Ascending aorta (tissue), 2 donors: Measurements from ENCODE around the gene CRB3. TPM values are rescaled to one million over a fixed set of nuclear protein-coding genes. Genes with fewer than 3 reads are reported as not detected.

Experiments used
- DNase-seq, 2 donors: peaks; one replicate each; pipeline ENCODE4 v3.0.0-alpha.2; 2019; ENCODE audit warnings: low spot score in 2 of 2
- H3K27ac ChIP-seq, 2 donors: fragments of 200-600 bp; sonication (generic); one replicate each; pipeline ENCODE4 v1.5.1; 2016 to 2017; ENCODE audit warnings: mild to moderate bottlenecking in 1 of 2
- H3K27me3 ChIP-seq: fragments of 200-600 bp; sonication (generic); one replicate; pipeline ENCODE4 v1.5.1; 2017
- H3K36me3 ChIP-seq, 2 donors: fragments of 200-600 bp; sonication (generic); one replicate each; pipeline ENCODE4 v1.5.1; 2016
- H3K4me1 ChIP-seq, 2 donors: fragments of 200-600 bp; sonication (generic); one replicate each; pipeline ENCODE4 v1.5.1; 2016 to 2017; ENCODE audit warnings: mild to moderate bottlenecking in 1 of 2
- H3K4me3 ChIP-seq, 2 donors: fragments of 200-600 bp; sonication (generic); one replicate each; pipeline ENCODE4 v1.5.1; 2016 to 2017; ENCODE audit warnings: mild to moderate bottlenecking in 1 of 2
- H3K9me3 ChIP-seq, 2 donors: fragments of 200-600 bp; sonication (generic); one replicate each; pipeline ENCODE4 v1.5.1; 2016
- intact Hi-C: fragments of 100-400 bp; cut with DNase I; formaldehyde crosslinking; loops from one replicate; pipeline ENCODE4 v1.15.1; 2023
- total RNA-seq: library from RNA; depleted of rRNA; stranded (reverse); fragments of >200 nt; gene quantifications from one replicate; pipeline ENCODE4 v1.1.0, GENCODE V29; 2016
- TF ChIP-seq, protein P1 (sequence below), 3 experiments: fragments of 200-600 bp in 2 of 3; fragments of 450-650 bp in 1 of 3; sonication (generic) in 2 of 3; IDR thresholded peaks; one replicate each; pipeline ENCODE4 v1.5.1; 2016 to 2019; ENCODE audit warnings: antibody characterized with exemption in 3 of 3, mild to moderate bottlenecking in 1 of 3, moderate library complexity in 1 of 3

Gene CRB3
- total RNA-seq, 1 donor from 2014 or later = not detected

DNA sequence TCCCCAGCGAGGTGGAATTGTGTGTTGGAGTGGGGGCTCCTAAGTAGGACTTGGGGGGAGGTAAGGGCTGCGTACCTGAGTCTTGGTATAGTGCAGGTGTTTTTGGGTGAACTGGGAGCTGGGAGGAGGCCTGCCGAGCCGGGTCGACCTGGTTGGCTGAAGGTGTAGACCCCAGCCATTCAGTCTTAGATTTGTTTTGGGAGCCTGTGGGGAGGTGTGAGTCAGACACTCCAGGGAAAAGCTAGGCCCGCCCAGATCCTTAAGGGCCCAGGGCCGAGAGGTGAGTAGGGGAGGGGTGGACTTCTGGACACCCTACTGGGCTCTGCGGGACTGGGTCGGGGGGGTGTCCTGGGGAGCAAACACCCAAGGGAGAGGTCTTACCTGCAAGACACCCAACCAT, 935 bp downstream of the CRB3 start:
- no peak for DNase-seq
- Histone ChIP-seq H3K4me3 (no peak overlapping the region), H3K4me1 (peaks cover 0 to 4% of the 10 kb centered on the region in 2 donors), H3K27me3 (no peaks in the 10 kb centered on the region), H3K36me3 (no peaks in the 10 kb centered on the region), H3K27ac (no peak overlapping the region), H3K9me3 (no peaks in the 10 kb centered on the region)
- TF ChIP-seq, protein P1, sequence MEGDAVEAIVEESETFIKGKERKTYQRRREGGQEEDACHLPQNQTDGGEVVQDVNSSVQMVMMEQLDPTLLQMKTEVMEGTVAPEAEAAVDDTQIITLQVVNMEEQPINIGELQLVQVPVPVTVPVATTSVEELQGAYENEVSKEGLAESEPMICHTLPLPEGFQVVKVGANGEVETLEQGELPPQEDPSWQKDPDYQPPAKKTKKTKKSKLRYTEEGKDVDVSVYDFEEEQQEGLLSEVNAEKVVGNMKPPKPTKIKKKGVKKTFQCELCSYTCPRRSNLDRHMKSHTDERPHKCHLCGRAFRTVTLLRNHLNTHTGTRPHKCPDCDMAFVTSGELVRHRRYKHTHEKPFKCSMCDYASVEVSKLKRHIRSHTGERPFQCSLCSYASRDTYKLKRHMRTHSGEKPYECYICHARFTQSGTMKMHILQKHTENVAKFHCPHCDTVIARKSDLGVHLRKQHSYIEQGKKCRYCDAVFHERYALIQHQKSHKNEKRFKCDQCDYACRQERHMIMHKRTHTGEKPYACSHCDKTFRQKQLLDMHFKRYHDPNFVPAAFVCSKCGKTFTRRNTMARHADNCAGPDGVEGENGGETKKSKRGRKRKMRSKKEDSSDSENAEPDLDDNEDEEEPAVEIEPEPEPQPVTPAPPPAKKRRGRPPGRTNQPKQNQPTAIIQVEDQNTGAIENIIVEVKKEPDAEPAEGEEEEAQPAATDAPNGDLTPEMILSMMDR (IDR thresholded peaks at IDR 0.05) = no peak
- intact Hi-C loops = no loop called here

DNA sequence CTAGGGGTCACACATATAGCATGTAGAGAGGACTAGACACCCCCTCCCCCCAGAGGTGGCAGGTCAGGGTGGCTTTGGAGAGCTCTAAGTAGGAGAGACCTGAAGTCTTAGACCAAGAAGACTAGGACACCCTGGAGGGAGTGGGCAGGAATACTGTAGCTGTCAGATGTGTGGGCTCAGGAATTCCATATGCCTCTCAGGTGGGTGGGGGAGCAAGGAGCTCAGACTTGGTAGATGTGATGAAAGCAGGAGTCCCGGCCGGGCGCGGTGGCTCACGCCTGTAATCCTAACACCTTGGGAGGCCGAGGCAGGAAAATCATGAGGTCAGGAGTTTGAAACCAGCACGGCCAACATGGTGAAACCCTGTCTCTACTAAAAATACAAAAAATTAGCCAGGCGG, 1.6 kb downstream of the CRB3 start:
- Histone ChIP-seq H3K27ac (no peak overlapping the region), H3K36me3 (no peaks in the 10 kb centered on the region), H3K27me3 (no peaks in the 10 kb centered on the region), H3K9me3 (no peaks in the 10 kb centered on the region), H3K4me1 (peaks cover 0 to 4% of the 10 kb centered on the region in 2 donors), H3K4me3 (no peak overlapping the region)
- TF ChIP-seq, protein P1 (IDR thresholded peaks at IDR 0.05) = no peak
- no peak for DNase-seq
- intact Hi-C loops = no loop called here

DNA sequence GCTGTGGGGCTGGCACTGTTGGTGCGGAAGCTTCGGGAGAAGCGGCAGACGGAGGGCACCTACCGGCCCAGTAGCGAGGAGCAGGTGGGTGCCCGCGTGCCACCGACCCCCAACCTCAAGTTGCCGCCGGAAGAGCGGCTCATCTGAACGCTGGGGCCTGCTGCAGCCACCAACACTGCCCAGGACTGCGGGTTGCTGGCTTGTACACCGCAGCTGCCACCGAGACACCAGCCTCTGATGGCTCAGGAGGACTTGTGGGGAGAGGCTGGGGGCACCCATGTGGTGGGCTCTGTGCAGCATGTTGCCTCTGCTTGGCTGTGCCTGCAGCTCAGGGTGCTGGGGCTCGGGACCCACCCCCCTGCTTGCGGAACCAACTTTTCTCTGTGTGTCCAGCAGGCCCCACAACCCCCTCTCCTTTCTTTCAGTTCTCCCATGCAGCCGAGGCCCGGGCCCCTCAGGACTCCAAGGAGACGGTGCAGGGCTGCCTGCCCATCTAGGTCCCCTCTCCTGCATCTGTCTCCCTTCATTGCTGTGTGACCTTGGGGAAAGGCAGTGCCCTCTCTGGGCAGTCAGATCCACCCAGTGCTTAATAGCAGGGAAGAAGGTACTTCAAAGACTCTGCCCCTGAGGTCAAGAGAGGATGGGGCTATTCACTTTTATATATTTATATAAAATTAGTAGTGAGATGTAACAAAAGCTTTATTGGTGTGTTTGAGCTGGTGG, 2.6 kb downstream of the CRB3 start:
- intact Hi-C loops = no loop called here

DNA sequence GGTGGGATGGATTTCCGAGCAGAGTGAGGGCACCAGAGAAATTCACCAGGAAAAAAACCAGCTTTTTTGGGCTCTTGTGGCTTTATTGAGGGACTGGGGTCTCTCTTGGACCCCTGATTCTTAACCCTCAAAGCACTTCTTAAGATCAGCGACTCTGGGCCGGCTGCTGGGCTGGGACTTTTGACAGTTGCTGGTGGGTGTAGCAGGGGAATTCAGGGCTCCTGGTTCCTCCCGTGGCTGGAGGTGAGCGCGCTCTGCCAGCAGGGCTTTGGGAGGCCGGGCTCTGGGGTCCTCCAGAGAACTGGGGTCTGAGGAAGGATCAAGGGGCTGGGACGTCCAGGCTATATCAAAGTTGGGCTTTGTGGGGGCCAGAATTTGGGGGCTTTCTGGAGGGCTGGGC, 3.3 kb downstream of the CRB3 start:
- H3K4me3 ChIP-seq = no peak overlapping the region
- H3K9me3 ChIP-seq = no peaks in the 10 kb centered on the region
- no peak for DNase-seq
- no peaks in the 10 kb centered on the region for H3K4me1 ChIP-seq
- TF ChIP-seq, protein P1 (IDR thresholded peaks at IDR 0.05) = no peak
- no peak overlapping the region for H3K27ac ChIP-seq
- intact Hi-C loops = no loop called here
- H3K36me3 ChIP-seq = no peaks in the 10 kb centered on the region
- H3K27me3 ChIP-seq = no peaks in the 10 kb centered on the region

More for the DNA sequence above, 2.6 kb downstream of the CRB3 start:
- H3K4me1 ChIP-seq = no peaks in the 10 kb centered on the region
- no peaks in the 10 kb centered on the region for H3K36me3 ChIP-seq
- no peak overlapping the region for H3K27ac ChIP-seq
- no peak overlapping the region for H3K4me3 ChIP-seq
- TF ChIP-seq, protein P1 (IDR thresholded peaks at IDR 0.05) = no peak
- no peaks in the 10 kb centered on the region for H3K27me3 ChIP-seq
- DNase-seq = no peak
- no peaks in the 10 kb centered on the region for H3K9me3 ChIP-seq

DNA sequence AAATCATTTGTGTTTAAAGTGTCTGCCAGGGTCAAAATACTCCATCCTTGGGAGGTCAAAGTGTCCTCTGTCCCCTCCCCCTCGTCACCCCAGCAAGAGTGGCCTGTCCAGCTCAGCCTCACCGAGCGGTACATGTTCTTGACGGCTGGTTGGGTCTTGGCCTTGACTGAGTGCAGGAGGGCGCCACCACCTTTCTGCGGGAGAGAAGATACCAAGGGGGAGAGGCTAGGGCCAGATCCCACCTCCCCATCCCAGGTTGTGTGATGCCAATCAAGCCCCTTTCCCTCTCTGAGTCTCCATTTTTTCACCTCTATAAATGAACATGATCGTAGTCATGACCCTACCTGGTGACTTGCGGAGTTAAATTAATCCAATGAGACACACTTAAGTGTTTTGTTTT, 6.1 kb downstream of the CRB3 start:
- DNase-seq = no peak
- TF ChIP-seq, protein P1 (IDR thresholded peaks at IDR 0.05) = no peak

More for the DNA sequence above, 6.1 kb downstream of the CRB3 start:
- Histone ChIP-seq H3K9me3 (no peaks in the 10 kb centered on the region), H3K4me3 (no peak overlapping the region), H3K36me3 (no peaks in the 10 kb centered on the region), H3K4me1 (no peaks in the 10 kb centered on the region), H3K27me3 (no peaks in the 10 kb centered on the region), H3K27ac (no peak overlapping the region)
- intact Hi-C loops = no loop called here
